CD4-positive, alpha-beta T cell treated with Interleukin-1 beta for 1 hour (primary cell): ENCODE measurements around the gene GNRHR.
"Not testable (repeated sequence)": the region's sequence is repeated elsewhere in the genome, so short reads cannot be mapped to it uniquely, and the experiment has no call there.

Source experiments
- DNase-seq, 2 donors: peaks; one replicate each; pipeline ENCODE4 v3.0.0-alpha.2; 2020 to 2022

GNRHR gene

GRCh38 chr4:67727124-67727850 is 26.9 kb downstream of the GNRHR start:
- DNase-seq: no peak

GRCh38 chr4:67725981-67726380 is 28.2 kb downstream of the GNRHR start:
- no peak for DNase-seq

GRCh38 chr4:67725132-67725531 is 29.1 kb downstream of the GNRHR start:
- no peak for DNase-seq

GRCh38 chr4:67723949-67724348 is 30.2 kb downstream of the GNRHR start:
- DNase-seq: no peak

GRCh38 chr4:67723341-67723740 is 30.8 kb downstream of the GNRHR start:
- no peak for DNase-seq

GRCh38 chr4:67721770-67722597 is 32.2 kb downstream of the GNRHR start:
- no peak for DNase-seq

GRCh38 chr4:67721315-67721769 is 32.8 kb downstream of the GNRHR start:
- DNase-seq: no peak

GRCh38 chr4:67719953-67720617 is 34.1 kb downstream of the GNRHR start:
- DNase-seq: no peak

GRCh38 chr4:67718848-67719247 is 35.3 kb downstream of the GNRHR start:
- DNase-seq: no peak

- no peak for DNase-seq
Observed at GRCh38 chr4:67717586-67717985, 36.6 kb downstream of the GNRHR start.

- DNase-seq: no peak
Observed at GRCh38 chr4:67714955-67715354, 39.2 kb downstream of the GNRHR start.

GRCh38 chr4:67714248-67714583 is 40.0 kb downstream of the GNRHR start:
- no peak for DNase-seq

GRCh38 chr4:67713529-67714247 is 40.5 kb downstream of the GNRHR start:
- DNase-seq: no peak

- DNase-seq: no peak
Observed at GRCh38 chr4:67712650-67713528, 41.3 kb downstream of the GNRHR start.

- no peak for DNase-seq
Observed at GRCh38 chr4:67712000-67712625, 42.1 kb downstream of the GNRHR start.

GRCh38 chr4:67706682-67707081 is 47.5 kb downstream of the GNRHR start:
- DNase-seq: not testable (repeated sequence)

- no peak for DNase-seq
Observed at GRCh38 chr4:67704843-67705242, 49.3 kb downstream of the GNRHR start.

GRCh38 chr4:67702166-67702565 is 52.0 kb downstream of the GNRHR start:
- DNase-seq: no peak

GRCh38 chr4:67701517-67701850 is 52.7 kb downstream of the GNRHR start:
- DNase-seq: peak in 1 of 2 donors; percentile 3

GRCh38 chr4:67700738-67701516 is 53.3 kb downstream of the GNRHR start, which contains the start of gene UBA6:
TSS of gene UBA6 (minus strand) at chr4:67701155. CDS start at chr4:67701119, 36 bp downstream.
- peak; percentile 93 to 94 for DNase-seq
